ENCODE results near the gene VPS13C. TPM values are rescaled to one million over a fixed set of nuclear protein-coding genes. Genes with fewer than 3 reads are reported as not detected.

The VPS13C gene
- total RNA-seq, 1 experiment from 2014 or later = 18.6 TPM

GRCh38 chr15:61812476-61812875 is 247.8 kb downstream of the VPS13C start:
- H3K9ac ChIP-seq (ENCODE audit: low read length) = no peak overlapping the region
- no peaks in the 10 kb centered on the region for H3K9me3 ChIP-seq (ENCODE audit: control insufficient read depth in 1 of 2, insufficient read depth in 1 of 2, low read depth in 1 of 2, low read length in 2 of 2)
- BruUV-seq (replicated peaks) = no TSS peak
- H3K4me3 ChIP-seq (replicated peaks in 1 of 2; ENCODE audit: low read depth in 1 of 2, low read length in 2 of 2) = no peak overlapping the region
- intact Hi-C loops (cut with micrococcal nuclease) = no loop called here
- no peaks in the 10 kb centered on the region for H4K20me1 ChIP-seq (ENCODE audit: insufficient read depth)
- CTCF ChIA-PET = no interaction called here
- H3K9me2 ChIP-seq (ENCODE audit: insufficient read depth) = no peaks in the 10 kb centered on the region; the same call in 1 of the 2 replicates
- peaks cover 19% of the 10 kb centered on the region; the same call in 1 of the 2 replicates for H3K27me3 ChIP-seq (ENCODE audit: insufficient read depth, low read length)
- RAD21 ChIA-PET (ENCODE audit: low non-redundant PET in 1 of 2, low total read pairs in 2 of 2, uncharacterized antibody in 2 of 2, unreplicated experiment in 2 of 2) = no interaction called here
- TF ChIP-seq YY1 (IDR thresholded peaks at IDR 0.05; ENCODE audit: extremely low read depth, insufficient replicate concordance, low read depth, low read length) = no peak
- TF ChIP-seq ELF1 (IDR thresholded peaks at IDR 0.05; ENCODE audit: borderline replicate concordance, low read depth) = no peak
- no peak for TF ChIP-seq ATF3 (IDR thresholded peaks at IDR 0.05)
- TF ChIP-seq EZH2 (IDR thresholded peaks at IDR 0.05) = no peak
- no peak for TF ChIP-seq EGR1 (IDR thresholded peaks at IDR 0.05; ENCODE audit: low read depth)
- no peak for TF ChIP-seq SP1 (IDR thresholded peaks at IDR 0.05; ENCODE audit: low read depth)
- TF ChIP-seq CEBPB (IDR thresholded peaks at IDR 0.05; ENCODE audit: low read depth) = no peak
- TF ChIP-seq ZBTB33 (IDR thresholded peaks at IDR 0.05; ENCODE audit: extremely low read depth, insufficient replicate concordance, low read length) = no peak
- TF ChIP-seq FOSL1 (IDR thresholded peaks at IDR 0.05; ENCODE audit: low read depth) = no peak
- TF ChIP-seq TCF7L2 (IDR thresholded peaks at IDR 0.05; ENCODE audit: borderline replicate concordance, extremely low read depth, insufficient read depth, insufficient read length) = no peak
- TF ChIP-seq ZNF274 (IDR thresholded peaks at IDR 0.05; ENCODE audit: low read depth, low read length) = no peak
- no peak for TF ChIP-seq JUND (IDR thresholded peaks at IDR 0.05)
- TF ChIP-seq REST (IDR thresholded peaks at IDR 0.05; ENCODE audit: low read depth) = no peak
- no peak for TF ChIP-seq RAD21 (IDR thresholded peaks at IDR 0.05; ENCODE audit: low read depth)
- TF ChIP-seq ZFX (IDR thresholded peaks at IDR 0.05) = no peak
- TF ChIP-seq CTCF (IDR thresholded peaks at IDR 0.05 in 2 of 3, conservative IDR thresholded peaks at IDR 0.05 in 1 of 3; ENCODE audit: borderline replicate concordance in 1 of 3, insufficient read depth in 1 of 3, low read depth in 2 of 3, low read length in 2 of 3) = no peak
- no peak overlapping the region for H3K4me2 ChIP-seq (ENCODE audit: low read length)
- no peak for ATAC-seq
- POLR2A ChIA-PET = no interaction called here
- DNase-seq (ENCODE audit: low read depth, low spot score) = no peak
- no peaks in the 10 kb centered on the region for H3K36me3 ChIP-seq (ENCODE audit: control insufficient read depth in 1 of 2, insufficient read depth in 2 of 2, low read length in 2 of 2)
- H3K4me1 ChIP-seq (ENCODE audit: control insufficient read depth in 1 of 2, insufficient read depth in 2 of 2, low read length in 2 of 2) = no peaks in the 10 kb centered on the region
- H3K79me2 ChIP-seq (ENCODE audit: insufficient read depth, low read length) = no peaks in the 10 kb centered on the region
- H3K27ac ChIP-seq (ENCODE audit: low read depth, low read length) = no peak overlapping the region
- no peak overlapping the region for H2AFZ ChIP-seq (ENCODE audit: low read depth, low read length, poor library complexity, severe bottlenecking)
